AML-193 (cell line): ENCODE measurements around the gene NUDT6.
"Not testable (repeated sequence)": the region's sequence is repeated elsewhere in the genome, so short reads cannot be mapped to it uniquely, and the experiment has no call there.

Experiments
- DNase-seq, 2 experiments: peaks; one replicate each; lab custom pipeline; 2025; lab: John Stamatoyannopoulos, UW

NUDT6 gene, protein sequence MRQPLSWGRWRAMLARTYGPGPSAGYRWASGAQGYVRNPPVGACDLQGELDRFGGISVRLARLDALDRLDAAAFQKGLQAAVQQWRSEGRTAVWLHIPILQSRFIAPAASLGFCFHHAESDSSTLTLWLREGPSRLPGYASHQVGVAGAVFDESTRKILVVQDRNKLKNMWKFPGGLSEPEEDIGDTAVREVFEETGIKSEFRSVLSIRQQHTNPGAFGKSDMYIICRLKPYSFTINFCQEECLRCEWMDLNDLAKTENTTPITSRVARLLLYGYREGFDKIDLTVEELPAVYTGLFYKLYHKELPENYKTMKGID

DNA sequence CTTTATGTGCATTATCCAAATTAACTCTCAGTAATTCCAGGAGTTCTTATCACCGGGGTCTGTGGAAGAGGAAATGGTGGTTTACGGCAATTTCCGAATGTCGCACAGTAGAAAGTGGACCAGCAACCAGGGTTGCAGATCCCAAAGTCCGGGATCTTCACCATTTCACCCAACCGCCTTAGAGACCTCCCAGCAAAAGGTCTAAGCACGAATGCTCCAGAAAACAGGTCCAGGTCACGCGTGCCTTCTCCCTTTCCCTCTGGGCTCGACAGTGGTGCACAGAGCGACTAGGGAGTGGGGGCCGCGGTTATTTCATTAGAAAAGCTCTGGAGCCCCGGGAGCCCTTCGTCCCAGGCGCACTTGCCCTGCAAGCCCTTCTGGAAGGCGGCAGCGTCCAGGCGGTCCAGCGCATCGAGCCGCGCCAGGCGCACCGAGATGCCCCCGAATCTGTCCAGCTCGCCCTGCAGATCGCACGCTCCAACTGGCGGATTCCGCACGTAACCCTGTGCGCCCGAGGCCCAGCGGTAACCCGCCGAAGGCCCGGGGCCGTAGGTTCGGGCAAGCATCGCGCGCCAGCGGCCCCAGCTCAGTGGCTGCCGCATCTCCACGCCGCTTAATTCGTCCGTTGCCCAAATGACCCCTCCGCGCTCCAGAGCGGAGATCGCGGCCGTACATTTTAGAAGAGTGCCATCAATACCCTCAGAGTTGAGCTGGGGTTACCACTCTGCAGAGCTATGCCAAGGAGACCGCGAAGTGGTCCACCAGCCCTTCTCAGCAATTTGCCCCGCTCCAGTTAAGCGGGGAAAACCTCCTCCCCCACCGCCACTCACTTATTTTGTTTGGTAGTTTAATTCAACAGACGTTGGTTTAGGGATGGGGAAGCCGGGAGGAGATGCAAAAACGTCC is at the start of gene NUDT6:
NUDT6 (minus strand) TSS at position 627 of the 906 bp plus-strand sequence; CDS start at position 602, 25 bp downstream.
- DNase-seq = peak; percentile 42

DNA sequence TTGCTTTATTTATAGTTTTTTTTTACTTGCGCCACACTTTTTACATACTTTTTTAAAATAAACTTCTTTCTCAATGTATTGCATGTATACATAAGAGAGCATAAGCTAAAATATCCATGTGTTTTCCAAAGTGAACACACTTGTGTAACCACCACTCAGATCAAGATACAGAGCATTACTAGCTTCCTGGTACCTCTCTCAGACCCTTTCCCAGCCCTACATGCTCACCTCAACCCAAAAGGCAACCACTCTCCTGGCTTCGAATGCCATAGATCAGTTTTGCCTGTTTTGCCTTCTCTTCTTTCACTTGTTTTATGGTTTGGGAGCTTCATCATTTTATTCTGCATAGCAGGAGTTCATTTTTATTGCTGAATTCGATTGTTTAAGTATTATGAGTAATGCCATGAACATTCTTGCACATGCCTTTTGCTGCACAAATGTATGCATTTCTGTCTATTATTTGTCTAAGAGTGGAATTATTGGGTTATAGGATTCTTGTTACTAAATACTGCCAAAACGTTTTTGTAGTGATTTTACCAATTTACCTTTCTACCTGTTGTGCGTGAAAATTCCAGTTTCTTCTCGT is 45.9 kb upstream of the NUDT6 start:
- no peak for DNase-seq

DNA sequence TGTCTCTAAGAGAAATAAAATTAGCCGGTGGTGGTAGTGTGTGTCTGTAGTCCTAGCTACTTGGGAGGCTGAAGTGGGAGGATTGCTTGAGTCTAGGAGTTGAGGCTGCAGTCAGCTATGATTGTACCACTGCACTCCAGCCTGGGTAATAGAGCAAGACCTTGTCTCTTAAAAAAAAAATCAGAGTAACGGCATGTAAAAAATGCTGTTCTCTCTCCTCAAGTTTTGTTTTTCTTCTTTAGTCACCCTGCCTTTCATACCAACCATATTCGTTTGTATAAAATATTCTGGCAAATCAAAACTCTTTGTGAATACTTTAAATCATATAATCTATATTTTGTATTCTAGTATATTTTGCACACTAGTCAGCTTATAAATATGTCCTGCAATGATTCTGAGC is 44.8 kb upstream of the NUDT6 start:
- DNase-seq = no peak

DNA sequence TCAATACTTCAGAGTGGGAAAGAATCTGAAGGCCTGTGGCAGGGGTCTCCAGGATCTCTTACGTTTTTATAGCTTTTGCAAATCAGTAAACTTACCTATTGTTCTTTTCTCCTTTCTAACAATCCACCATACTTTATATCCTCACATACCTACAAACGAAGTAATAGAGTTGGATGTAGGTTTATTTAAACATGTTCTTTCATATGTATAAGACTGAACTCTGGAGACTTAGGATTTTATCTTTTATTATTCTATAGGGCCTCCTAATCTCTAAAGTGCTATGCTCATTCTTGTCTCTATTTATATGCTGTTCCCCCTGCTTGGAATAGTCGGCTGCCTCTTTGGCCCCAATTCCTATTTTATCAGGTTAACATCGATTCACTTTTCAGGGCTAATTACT is 43.8 kb upstream of the NUDT6 start:
- no peak for DNase-seq

DNA sequence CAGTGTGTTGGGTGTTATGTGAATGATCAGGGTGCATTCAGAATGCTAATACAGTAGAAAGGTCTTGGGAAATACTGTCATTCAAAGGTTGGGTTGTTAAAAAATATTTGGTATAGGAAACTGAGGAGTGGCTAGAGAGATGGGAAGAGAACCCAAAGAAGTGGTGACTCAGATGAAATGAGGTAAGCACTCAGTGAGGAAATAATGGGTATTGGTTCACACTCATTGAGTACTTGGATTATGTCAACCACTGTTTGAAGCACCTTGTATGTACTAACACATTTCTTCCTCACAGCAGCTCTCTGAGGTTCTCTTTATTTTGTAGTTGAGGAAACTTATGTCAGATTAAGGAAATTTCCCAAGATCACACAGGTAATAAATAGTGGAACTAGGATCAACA is 40.8 kb upstream of the NUDT6 start:
- DNase-seq = peak; percentile 31 to 45

DNA sequence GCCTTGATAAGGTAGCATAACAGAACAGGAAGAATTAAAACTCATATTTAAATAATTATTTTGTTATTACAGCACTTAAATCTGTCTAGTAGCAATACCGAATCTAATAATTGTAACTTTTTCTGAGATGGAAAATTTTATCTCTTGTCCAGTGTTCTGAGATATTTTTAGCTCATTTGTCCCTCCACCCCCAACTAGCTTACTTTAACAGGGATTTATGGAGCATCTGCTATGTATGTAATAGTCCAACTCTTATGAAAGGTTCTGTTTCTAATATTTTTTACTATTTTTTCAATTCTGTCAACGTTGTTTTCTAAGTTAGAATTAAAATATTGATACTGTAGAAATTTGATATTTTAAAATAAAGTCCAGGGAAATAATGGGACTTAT is 38.2 kb upstream of the NUDT6 start:
- DNase-seq = no peak

DNA sequence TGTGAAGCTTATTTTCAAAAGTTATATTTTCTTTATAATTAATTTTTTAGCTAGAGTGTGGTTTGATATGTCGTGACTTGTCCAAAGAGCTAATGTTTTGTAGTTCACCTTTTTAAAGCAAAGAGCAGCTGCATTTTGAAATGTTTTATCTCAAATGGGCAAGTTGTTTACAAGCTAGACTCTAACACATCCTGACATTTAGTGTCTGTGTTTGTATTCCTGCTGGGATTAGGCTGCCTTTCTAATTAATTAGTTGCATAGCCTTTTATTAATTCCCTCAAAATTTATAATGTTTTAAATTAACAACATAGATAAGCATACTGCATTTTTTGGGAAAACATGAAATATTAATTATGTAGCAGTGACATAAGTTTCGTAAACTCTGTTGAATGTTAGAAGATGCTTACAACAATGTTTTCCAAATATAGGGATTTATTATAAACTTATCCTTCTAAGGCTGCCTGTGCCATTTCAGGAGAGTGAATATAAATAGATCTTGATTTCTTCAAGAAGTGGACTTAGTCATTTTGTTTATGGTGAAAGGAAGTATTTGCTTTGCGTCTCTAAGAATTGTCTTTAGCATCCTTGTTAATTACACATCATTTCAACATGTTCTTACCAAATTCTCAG is 37.7 kb upstream of the NUDT6 start:
- no peak for DNase-seq

DNA sequence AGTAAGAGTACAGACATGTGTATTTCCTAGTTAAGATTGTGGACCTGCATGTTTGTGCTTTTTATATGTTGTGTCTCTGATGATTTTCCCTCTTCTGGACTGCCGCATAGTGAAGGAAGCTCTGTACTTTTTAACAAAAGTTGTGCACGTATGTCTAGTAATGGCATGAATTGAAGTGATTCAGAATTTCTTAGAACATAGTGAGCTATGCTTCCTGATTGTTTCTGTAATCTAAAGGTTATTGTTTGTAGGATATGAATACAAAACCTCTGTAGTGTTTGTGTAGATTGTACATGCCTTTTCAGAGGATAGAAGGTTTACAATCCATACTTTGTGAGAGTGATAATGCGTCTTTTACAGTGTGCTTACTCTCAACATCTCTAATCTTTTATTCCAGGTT is 37.0 kb upstream of the NUDT6 start:
- DNase-seq = no peak

DNA sequence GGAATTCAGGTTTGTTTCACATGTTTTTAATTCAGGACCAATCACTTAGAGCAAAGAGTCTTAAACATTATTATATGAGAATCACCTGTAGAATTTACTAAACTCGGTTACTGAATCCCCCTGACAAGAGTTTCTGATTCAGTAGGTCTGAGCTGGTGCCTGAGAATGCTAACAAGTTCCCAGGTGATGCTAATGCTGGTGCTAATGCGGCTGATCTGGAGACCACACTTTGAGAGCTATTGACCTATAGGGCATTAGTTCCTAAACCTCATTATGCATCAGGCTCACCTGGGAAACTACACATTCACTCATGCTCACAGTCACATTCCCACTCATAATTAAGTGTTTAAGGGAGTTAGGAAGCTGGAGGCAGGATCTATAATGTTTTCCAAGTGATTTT is 36.1 kb upstream of the NUDT6 start:
- no peak for DNase-seq

DNA sequence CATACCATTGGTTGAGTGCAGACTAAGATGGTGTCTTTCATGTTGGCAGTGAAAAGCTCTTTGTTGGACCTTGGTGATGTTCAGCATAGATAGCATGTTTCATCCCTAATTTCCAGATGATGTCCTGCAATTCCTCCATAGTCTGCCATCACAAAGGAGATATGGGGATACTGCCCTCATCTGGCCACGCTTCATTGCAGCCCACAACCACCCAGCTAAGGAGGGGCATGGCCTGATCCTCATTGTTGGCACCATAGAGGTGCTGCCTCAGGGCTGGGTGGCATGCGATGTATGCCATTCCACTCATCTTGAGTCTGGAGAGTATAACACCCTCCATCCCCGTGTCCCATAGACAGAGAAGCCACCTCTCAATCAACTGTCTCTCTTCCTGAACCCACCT is 31.5 kb upstream of the NUDT6 start:
- no peak for DNase-seq

DNA sequence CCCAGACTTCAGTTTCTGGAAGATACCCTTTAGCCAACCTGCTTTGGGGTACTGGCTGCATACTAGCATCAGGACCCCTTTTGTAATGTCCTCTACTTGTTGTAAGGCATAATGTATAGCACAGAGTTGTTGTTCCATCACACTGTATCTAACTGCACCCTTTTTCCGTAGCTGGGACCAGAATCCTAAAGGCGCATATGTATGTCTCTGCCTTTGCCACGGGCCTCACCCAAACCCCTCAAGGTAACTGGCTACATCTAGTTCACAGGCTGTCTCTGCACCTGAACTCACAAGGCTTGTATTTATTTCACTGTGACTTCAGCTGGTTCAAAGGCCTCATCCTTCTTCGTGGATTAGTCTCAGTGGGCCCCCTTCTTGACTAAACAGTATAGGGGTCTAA is 29.6 kb upstream of the NUDT6 start:
- DNase-seq = no peak

DNA sequence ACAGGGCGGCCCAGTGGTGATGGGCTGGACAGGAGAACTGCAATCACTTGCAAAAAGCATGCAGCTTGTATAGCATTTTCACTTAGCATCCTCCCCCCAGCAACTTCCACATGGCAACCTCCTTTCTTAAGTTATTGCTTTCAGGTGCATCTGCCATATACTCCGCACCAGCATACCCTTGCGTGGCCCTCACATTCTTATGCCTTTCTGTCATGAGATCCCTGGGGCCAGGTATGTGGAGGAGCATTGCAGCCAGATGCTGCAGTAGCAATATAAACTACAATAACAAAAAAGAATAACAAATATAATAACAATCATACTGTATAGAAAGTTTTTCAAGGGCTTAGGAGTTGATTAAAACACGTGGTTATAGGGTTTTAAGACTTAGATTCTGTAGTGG is 26.3 kb upstream of the NUDT6 start:
- no peak for DNase-seq

DNA sequence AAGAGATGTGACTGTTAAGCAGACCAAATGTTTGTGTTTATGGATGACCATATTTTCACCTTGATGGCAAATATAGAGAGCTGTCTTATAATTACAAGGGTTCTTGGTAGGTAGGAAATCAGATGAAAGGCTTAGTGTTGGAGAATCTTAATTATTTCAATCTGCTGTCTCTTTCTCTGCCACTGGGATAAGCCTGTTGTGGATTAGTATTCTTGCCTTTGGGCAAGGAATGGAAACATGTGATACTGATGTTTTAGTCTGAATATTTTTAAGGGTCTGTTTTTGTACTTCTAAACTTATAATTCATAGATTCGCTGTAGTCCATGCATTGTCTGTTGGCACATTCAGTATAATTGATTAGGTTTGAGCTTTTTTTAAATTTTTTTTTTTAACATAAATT is 23.7 kb upstream of the NUDT6 start:
- no peak for DNase-seq

DNA sequence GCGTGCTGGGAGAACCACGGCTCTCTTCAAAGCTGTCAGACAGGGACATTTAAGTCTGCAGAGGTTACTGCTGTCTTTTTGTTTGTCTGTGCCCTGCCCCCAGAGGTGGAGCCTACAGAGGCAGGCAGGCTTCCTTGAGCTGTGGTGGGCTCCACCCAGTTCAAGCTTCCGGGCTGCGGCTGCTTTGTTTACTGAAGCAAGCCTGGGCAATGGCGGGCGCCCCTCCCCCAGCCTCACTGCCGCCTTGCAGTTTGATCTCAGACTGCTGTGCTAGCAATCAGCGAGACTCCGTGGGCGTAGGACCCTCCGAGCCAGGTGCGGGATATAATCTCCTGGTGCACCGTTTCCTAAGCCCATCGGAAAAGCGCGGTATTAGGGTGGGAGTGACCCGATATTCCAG is 22.7 kb upstream of the NUDT6 start:
- DNase-seq = not testable (repeated sequence)

DNA sequence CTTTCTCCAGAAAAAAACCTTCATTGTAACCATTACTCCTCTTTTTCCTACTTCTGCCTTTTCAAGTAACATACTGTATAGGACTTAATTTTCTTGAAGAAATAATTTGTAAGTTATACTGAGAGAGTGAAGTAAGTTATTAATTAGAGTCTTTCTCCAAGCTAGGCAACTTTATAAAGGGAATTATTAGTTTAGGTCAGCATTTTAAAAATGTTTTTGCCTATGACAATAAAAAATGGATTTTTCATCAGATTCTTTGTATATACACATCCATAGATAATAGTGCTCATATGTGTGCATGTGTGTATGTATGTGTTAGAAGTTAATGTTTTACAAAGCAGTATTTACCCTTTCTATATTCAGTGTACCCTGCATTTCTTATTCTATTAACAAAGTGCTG is 10.4 kb upstream of the NUDT6 start:
- DNase-seq = no peak

DNA sequence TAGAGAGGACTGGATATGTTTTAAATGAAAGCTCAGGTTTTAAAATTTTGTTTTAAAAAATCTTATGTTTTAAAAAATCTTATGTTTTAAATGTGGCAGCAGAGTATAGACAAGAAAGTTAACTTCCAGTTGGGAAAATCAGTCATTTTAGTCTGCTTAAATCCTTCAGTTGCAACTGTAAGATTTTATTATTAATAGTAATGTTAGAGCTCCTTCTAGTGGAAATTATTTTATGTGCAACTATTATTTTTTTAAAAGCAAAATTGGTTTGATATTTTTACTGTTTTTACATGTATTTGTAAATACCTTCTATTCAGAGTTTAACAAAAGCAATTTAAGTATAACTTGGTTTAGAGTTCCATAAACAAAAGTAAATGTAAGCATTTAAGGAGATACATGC is 8.5 kb upstream of the NUDT6 start:
- peak; percentile 42 to 58 for DNase-seq

DNA sequence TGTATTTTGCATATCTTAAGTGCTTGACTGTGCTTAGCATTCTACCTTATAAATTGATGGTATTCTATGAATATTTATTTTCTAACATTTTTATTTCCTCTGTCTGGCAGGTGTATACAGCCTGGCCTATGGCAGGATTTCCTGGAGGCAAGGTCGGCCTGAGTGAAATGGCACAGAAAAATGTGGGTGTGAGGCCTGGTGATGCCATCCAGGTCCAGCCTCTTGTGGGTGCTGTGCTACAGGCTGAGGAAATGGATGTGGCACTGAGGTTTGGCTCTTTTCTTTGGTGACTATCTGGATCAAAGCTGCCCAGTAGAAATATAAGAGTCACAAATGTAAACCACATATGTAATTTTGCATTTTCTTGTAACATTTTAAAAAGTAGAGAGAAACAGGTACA is 6.5 kb upstream of the NUDT6 start:
- no peak for DNase-seq

DNA sequence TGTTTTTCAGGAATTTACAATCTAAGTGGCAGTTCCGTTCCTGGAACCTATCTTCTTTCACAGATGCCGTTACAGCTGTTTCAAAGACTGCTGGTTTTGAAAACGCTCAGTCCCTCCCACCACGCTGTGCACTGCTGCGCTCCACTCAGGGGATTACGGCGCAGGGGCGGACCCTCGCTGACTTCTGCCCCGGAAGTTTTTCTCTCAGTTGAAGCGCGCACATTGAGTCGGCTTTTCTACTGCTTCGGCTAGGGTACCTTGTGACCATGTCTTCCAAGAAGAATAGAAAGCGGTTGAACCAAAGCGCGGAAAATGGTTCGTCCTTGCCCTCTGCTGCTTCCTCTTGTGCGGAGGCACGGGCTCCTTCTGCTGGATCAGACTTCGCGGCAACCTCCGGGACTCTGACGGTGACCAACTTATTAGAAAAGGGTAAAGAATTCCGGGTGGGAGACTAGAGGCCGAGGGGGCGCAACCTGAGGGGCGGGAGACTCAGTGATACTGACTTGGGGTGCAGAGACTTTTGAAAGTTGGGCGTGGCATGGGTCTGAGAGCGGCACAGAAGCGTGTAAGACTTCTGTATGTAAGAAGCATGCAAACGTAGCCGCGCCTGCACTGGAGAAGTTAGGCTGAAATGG is 597 bp upstream of the NUDT6 start:
- peak; percentile 93 to 94 for DNase-seq

DNA sequence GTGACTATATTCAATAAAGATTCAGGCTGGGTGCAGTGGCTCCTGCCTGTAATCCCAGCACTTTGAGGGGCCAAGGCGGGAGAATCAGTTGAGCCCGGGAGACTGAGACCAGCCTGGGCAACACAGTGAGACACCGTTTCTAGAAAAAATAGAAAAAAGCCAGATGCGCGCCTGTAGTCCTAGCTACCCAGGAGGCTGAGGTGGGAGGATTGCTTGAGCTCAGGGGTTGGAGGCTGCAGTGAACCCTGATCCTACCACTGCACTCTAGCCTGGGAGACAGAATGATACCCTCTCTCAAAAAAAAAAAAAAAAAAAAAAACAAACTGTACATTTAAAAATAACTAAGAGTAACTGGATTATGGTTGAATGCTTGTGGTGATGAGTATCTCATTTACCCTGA is 1.1 kb downstream of the NUDT6 start:
- DNase-seq = no peak

DNA sequence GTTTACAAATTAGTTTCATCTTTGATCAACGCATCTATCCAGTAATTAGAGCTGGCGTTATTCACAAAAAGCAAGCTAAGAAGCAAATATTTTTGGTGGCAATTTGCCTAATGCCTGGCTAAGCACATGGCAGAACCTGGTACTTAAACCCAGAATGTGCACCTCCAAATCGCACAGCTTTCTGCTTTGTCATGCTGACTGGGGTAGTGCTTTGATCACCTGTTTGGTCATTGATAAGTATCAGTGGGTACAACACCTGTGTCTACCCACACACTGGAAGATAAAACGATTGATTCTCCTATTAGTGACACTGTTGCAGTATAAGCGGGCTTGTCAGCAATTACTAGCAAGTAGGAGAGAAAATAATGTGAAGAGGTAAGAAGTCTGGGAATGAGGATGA is 1.9 kb downstream of the NUDT6 start:
- DNase-seq = no peak

DNA sequence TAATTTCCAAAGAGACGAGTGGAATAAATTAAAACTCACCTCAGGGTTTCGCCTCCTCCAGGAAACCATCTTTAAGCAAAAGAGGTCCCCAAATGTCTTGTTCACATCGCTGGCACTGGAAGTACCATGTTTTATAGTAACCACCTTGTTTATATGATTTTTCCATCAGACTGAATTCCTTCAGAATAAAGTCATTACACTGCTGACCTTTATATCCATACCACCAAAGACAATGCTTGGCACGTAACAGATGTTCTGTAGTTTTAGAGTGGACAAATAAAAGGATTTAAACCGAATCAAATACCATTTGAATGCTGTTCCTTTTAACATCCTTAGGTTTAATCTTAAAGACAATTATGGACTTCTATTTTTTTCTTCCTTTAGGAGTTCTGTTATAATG is 4.7 kb downstream of the NUDT6 start:
- DNase-seq = no peak

DNA sequence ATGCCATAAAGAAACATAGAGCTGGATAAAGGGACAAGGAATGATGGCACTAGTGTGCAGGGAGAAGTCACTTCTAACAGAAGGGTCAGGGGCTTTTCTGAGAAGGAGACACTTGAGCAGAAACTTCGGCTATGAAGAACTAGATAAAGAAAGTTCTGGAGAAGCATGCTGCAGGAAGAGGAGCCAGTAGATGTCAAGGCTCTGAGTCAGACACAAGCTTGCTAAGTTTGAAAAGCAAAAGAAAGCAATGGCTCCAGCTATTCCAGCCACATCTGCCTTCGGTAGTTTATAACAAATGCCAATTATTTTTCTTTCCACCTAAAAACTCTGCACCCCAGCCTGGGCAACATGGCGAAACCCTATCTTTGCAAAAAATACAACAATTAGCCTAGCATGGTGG is 7.5 kb downstream of the NUDT6 start:
- DNase-seq = no peak
